ENCODE results near the gene ZFAND6.
A peak's percentile ranks its signal among the peaks of the same experiment; 100 is the strongest.

ZFAND6 gene

GRCh38 chr15:80180986-80181385 lies 121.5 kb downstream of the ZFAND6 start:
- no peaks in the 10 kb centered on the region for H4K20me1 ChIP-seq
- TF ChIP-seq Cebpa-rat (IDR thresholded peaks at IDR 0.05): no peak
- no peaks in the 10 kb centered on the region for H3K27me3 ChIP-seq
- H3K36me3 ChIP-seq: peaks cover 74% of the 10 kb centered on the region
- no peak overlapping the region for H3K4me2 ChIP-seq
- H3K9ac ChIP-seq: no peak overlapping the region
- H3K27ac ChIP-seq: no peak overlapping the region
- no peaks in the 10 kb centered on the region for H3K9me3 ChIP-seq
- peaks cover 22% of the 10 kb centered on the region for H3K4me1 ChIP-seq
- no peak overlapping the region for H3K4me3 ChIP-seq

DNA sequence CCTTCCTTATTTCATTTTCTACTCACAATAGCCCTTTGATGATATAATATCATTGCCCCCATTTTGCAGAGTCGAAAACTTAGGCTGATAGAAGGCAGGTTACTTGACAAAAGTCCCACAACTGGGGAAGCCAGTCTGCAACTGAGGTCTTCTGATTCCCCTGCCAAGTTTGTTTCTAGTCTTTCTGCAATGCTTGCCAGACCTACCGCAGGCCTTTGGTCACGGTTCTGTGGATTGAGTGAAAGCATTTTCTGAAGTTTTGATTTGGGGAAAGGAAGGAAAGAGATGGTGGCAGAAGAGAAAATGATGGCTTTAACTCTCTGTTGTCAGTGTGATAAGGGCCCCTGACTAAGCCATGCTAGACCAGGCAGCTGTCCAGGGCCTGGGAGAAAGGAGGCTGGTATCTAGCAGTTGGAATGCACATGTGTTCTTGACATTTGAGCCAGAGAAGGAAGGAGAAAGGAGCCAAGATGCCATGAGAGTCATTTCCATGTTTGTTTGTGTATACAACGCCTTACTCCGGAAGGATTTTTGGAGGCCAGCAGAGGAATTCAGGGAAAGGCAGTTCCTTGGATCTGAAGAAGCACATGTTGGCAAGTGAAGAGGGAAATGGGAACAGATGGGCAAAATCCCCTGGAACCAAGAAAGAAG lies 123.3 kb downstream of the ZFAND6 start:
- Histone ChIP-seq H3K4me2 (peak overlapping the region; percentile 8), H3K4me3 (no peak overlapping the region), H3K36me3 (peaks cover 73% of the 10 kb centered on the region), H3K9ac (no peak overlapping the region), H4K20me1 (no peaks in the 10 kb centered on the region), H3K4me1 (peaks cover 22% of the 10 kb centered on the region), H3K9me3 (0 out of 2 replicates have a peak, but pooled peaks cover 5% of the 10 kb centered on the region), H3K27me3 (no peaks in the 10 kb centered on the region), H3K27ac (no peak overlapping the region)
- no peak for TF ChIP-seq Cebpa-rat (IDR thresholded peaks at IDR 0.05)

DNA sequence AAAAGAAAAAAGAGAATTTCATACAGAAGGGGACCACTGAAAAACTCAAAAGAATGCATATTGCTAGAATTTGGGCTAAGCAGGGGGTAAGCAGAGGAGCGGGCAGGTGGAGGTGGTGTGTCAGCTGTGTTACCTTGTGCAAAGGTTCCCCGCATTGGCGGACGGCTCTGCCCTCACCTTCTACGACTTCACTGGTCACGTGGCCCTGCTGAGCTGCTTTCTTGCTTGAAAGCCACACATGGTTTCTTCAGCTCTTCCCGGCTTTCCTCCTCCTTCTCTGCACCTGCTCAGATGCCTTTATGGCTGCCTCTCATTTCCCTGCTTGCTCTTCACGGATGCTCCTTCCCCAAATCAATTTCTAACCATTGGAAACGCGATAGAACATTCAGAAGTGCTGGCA lies 123.8 kb downstream of the ZFAND6 start:
- no peak for TF ChIP-seq Cebpa-rat (IDR thresholded peaks at IDR 0.05)
- Histone ChIP-seq H3K9me3 (0 out of 2 replicates have a peak, but pooled peaks cover 5% of the 10 kb centered on the region), H3K4me3 (no peak overlapping the region), H4K20me1 (no peaks in the 10 kb centered on the region), H3K9ac (no peak overlapping the region), H3K27me3 (no peaks in the 10 kb centered on the region), H3K27ac (no peak overlapping the region), H3K4me2 (peak overlapping the region; percentile 8; the same call in 1 of the 2 replicates), H3K4me1 (peaks cover 22% of the 10 kb centered on the region), H3K36me3 (peaks cover 70% of the 10 kb centered on the region)

DNA sequence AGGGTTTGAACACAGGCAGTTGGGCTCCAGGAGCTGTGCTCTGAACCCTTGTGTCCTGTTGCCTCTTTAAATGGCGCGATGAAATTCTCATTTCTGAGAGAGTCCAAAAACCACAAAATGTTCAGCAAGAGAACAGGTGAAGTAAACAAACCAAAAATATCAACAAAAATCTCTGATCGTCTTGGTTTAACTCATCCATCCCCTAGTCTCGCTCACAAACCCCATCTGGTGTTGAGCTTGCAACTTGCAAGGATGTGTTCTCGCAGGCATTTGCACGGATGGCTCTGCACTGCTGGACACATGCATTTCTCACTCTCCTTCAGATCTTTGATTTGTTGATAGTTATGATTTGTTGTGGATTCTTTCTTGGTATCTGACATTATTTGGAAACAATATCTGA lies 124.4 kb downstream of the ZFAND6 start:
- Histone ChIP-seq H3K27me3 (no peaks in the 10 kb centered on the region), H4K20me1 (no peaks in the 10 kb centered on the region), H3K36me3 (peaks cover 70% of the 10 kb centered on the region), H3K4me1 (peaks cover 21% of the 10 kb centered on the region), H3K9ac (no peak overlapping the region), H3K9me3 (0 out of 2 replicates have a peak, but pooled peaks cover 5% of the 10 kb centered on the region), H3K4me2 (no peak overlapping the region), H3K27ac (no peak overlapping the region), H3K4me3 (no peak overlapping the region)
- no peak for TF ChIP-seq Cebpa-rat (IDR thresholded peaks at IDR 0.05)

DNA sequence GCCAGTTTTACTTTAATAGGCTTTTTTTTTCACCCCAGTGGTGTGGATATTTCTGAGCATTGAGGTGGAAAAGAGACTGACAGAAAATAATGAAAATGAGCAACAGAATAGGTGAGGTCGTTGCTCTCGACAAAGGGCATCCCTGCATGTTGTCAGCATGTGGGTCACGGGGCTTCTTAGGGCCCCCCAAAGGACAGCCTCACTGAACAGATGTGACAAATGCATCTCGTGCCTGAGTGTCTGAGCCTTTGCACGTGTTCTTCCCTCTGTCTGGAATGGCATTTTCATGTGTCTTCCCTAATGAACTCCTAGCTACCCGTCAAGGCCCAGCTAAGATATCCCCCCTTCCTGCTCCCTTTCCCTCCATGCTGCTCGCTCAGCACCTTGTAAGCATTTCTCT lies 125.1 kb downstream of the ZFAND6 start:
- H3K36me3 ChIP-seq: peaks cover 67% of the 10 kb centered on the region
- no peak overlapping the region for H3K4me3 ChIP-seq
- 0 out of 2 replicates have a peak, but pooled peaks cover 5% of the 10 kb centered on the region for H3K9me3 ChIP-seq

DNA sequence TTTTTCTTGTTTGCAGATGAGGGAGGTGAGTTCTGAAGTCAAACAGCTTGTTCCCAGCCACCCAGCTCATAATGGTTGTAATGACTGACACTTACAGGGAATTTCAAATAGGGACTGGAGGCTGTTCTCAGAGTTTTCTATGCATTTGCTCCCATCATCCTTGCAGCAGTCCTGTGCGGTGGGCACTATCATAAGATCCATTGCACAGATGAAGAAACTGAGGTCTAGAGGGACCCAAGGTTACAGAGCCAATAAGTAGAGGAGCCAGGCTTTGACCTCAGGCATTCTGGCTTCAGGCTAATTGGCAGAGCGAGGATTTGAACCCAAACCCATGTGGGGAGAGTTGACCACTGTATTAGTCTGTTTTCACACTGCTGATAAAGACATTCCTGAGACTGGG lies 125.7 kb downstream of the ZFAND6 start:
- H3K4me1 ChIP-seq: peaks cover 14% of the 10 kb centered on the region
- H3K4me2 ChIP-seq: no peak overlapping the region
- no peak overlapping the region for H3K27ac ChIP-seq
- H3K9ac ChIP-seq: no peak overlapping the region
- no peak overlapping the region for H3K4me3 ChIP-seq
- no peaks in the 10 kb centered on the region for H4K20me1 ChIP-seq
- H3K36me3 ChIP-seq: peaks cover 61% of the 10 kb centered on the region
- H3K9me3 ChIP-seq: 0 out of 2 replicates have a peak, but pooled peaks cover 5% of the 10 kb centered on the region
- no peak for TF ChIP-seq Cebpa-rat (IDR thresholded peaks at IDR 0.05)
- H3K27me3 ChIP-seq: no peaks in the 10 kb centered on the region

More for the DNA sequence above, 125.1 kb downstream of the ZFAND6 start:
- Histone ChIP-seq H3K4me2 (no peak overlapping the region), H3K4me1 (peaks cover 15% of the 10 kb centered on the region), H4K20me1 (no peaks in the 10 kb centered on the region), H3K27me3 (no peaks in the 10 kb centered on the region), H3K27ac (no peak overlapping the region), H3K9ac (no peak overlapping the region)
- no peak for TF ChIP-seq Cebpa-rat (IDR thresholded peaks at IDR 0.05)

GRCh38 chr15:80186066-80186465 lies 126.6 kb downstream of the ZFAND6 start:
- Histone ChIP-seq H3K4me1 (peaks cover 14% of the 10 kb centered on the region), H3K9ac (no peak overlapping the region), H3K9me3 (0 out of 2 replicates have a peak, but pooled peaks cover 5% of the 10 kb centered on the region), H3K27me3 (no peaks in the 10 kb centered on the region), H4K20me1 (no peaks in the 10 kb centered on the region), H3K4me2 (no peak overlapping the region), H3K4me3 (no peak overlapping the region), H3K27ac (no peak overlapping the region), H3K36me3 (peaks cover 52% of the 10 kb centered on the region)
- TF ChIP-seq Cebpa-rat (IDR thresholded peaks at IDR 0.05): no peak

GRCh38 chr15:80186597-80186996 lies 127.1 kb downstream of the ZFAND6 start:
- H3K27ac ChIP-seq: no peak overlapping the region
- peaks cover 14% of the 10 kb centered on the region for H3K4me1 ChIP-seq
- peaks cover 47% of the 10 kb centered on the region for H3K36me3 ChIP-seq
- no peaks in the 10 kb centered on the region for H4K20me1 ChIP-seq
- no peak overlapping the region for H3K9ac ChIP-seq
- no peak overlapping the region for H3K4me2 ChIP-seq
- no peak overlapping the region for H3K4me3 ChIP-seq
- no peak for TF ChIP-seq Cebpa-rat (IDR thresholded peaks at IDR 0.05)
- H3K27me3 ChIP-seq: no peaks in the 10 kb centered on the region
- 0 out of 2 replicates have a peak, but pooled peaks cover 5% of the 10 kb centered on the region for H3K9me3 ChIP-seq

Data from BLaER1 (cell line).